GM20431 (cell line): Measurements from ENCODE around the gene STRADA.

Source experiments
- in situ Hi-C: fragments of 300-500 bp; cut with MseI, MboI; formaldehyde crosslinking; loops from one replicate; pipeline ENCODE4 v1.15.0; 2020; ENCODE audit warnings: low sequenced_read_pairs; ENCODE audit not compliant: unreplicated experiment

The STRADA gene

DNA sequence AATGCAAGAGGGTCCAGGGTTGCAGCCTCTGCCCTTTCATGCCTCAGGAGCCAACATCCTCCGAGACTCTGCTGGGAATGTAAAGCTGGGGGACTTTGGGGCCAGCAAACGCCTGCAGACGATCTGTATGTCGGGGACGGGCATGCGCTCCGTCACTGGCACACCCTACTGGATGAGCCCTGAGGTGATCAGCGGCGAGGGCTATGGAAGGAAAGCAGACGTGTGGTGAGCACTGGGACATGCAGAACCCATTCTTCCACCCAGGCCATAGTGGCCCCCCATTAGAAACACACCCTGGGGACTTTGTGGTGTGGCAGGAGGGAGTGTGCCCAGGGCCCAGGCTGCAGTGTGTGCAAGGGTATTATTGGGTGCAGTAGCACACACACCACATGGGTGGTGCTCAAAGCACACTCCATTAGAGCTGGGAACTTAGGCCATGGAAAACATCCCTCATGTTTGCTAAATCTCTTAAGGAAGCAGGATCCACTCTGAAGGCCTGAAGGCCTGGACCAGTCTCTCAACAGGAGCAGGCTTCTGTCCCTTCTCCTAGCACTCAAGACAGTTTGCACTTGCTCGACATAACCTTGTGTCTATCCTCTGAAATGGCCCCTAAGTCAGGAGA is 49.3 kb downstream of the STRADA start:
- in situ Hi-C loops = no loop called here

DNA sequence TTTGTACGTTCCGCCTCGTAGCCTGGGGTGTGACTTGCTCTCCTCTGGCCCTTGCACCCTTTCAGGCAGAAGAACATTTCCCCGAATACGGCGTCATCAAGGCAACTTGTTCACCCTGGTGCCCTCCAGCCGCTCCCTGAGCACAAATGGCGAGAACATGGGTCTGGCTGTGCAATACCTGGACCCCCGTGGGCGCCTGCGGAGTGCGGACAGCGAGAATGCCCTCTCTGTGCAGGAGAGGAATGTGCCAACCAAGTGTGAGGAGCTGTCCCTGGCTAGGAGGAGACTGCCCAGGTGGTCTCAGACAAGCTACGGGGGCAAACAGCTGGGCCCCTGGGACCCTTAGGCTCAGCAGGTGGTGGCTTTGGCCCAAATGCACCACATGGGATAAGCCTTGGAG is 52.1 kb downstream of the STRADA start:
- in situ Hi-C loops = no loop called here

DNA sequence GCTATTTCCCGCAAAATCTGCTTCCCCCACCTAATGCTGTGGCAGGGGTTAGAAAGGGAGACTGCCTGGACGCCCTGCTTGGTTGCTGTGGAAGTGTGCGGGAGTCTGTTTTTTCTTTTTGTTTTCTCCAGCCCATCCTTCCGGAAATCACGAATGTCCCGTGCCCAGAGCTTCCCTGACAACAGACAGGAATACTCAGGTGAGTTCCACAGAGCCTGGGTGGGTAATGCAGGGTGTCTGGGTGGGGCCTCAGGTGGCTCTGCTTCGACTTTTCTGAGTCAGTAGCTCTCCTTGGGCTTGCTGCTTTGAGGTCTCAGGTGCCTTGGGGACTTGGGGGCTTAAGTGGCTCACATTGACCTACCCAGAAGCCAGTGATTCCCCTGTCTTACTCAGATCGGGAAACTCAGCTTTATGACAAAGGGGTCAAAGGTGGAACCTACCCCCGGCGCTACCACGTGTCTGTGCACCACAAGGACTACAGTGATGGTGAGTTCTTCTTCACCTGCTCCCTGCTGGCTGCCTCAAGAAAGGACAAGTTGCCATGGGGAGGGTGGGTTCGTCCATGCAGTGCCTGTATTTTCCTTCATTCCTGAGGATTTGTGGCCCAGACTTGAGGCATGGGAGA is 53.1 kb downstream of the STRADA start:
- in situ Hi-C loops = no loop called here

DNA sequence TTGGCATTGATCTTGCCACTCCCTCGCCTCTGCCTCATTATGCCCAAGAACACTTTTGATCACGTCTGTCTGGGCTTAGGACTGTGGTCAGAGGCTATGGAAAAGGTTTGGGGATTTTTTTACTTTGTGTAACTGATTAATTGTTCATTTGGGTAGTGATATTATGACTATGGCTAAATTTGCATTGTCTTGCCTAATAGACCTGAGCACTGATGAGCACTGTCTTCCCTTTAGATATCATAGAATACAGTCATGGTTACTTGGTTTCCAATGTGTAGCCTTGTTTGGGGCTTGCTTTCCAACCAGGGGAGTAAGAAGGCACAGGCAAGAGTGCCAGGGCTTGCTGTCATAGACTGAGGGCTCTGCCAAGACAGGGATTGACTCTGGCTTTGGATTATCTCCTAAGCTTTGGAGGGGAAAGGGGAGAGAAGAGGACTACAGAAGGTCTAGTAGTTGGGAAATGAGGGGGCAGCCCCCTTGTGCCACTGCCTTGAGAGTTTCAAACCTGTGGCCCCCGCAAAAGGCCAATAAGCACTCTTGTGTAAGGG is 55.4 kb downstream of the STRADA start:
- in situ Hi-C loops = no loop called here

DNA sequence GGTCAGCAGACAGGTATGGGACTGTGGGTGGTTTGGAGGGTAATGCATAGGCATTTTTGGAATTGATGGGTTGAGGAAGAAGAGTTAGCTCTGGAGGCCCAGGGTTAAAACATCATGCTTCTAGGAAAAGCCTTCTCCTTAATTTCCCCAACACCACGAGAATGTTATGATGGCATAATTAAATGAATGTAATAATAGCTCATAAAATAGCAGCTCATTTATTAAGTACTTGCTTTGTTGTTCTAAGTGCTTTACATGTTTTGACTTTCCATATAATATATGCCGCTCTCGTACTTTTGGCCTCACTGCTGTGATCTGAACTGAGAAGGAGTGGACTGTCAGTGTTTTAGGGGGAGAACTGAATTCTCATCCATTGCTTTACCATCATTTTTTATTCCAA is 56.0 kb downstream of the STRADA start:
- in situ Hi-C loops = no loop called here

DNA sequence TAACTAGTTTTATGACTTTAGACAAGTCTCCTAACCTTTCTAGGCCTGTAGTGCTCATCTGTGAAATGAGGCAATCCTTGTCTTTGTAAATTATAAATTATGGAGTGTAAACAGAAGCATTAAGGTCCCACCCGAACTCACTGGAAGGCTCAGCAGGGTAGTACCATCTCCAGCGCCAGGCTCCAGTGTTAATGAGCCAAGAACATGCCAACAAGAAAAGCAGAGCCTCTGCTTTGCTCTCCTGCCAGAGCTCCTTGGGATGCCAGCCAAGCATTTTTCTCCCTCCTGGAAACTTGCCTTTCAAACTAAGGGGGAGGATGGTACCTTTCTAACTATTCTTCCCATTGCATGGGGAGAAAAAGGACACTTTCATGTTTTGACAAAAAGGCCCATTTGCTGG is 56.6 kb downstream of the STRADA start:
- in situ Hi-C loops = no loop called here

DNA sequence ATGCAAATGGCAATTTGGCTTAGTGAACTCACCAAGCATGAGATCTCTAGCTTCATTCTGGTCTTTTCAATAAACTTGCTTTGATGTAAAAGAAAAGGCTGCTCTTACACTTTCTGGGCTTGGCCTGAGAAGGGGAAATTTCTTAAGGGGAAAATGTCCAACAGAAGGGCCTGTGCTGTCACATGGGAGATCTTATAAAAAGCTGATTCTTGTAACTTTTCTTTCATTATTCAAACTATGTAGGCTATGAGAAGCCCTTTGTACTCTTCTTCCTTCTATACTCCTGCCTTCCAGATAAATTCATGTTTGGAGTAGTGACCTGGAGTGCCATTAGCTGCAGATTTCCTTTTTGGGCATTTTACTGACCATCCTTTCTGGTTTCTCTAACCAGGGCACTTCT is 58.6 kb downstream of the STRADA start:
- in situ Hi-C loops = no loop called here

DNA sequence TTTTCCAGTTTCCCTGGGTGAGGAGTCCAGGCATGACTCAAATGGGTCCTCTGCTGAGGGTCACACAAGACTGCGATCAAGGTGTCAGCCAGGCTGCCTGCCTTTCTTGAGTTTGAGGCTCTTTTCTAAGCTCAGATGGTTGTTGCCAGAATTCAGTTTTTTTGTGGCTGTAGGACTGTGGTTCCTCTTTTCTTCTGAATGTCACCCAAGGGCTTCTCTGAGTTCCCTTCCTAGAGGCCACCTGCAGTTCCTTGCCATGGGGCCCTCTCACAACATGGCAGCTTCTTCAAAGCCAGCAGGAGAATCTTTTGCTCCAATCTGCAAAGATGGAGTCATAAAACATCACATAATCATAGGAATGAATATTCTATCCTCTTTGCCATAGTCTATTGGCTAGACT is 59.2 kb downstream of the STRADA start:
- in situ Hi-C loops = no loop called here

DNA sequence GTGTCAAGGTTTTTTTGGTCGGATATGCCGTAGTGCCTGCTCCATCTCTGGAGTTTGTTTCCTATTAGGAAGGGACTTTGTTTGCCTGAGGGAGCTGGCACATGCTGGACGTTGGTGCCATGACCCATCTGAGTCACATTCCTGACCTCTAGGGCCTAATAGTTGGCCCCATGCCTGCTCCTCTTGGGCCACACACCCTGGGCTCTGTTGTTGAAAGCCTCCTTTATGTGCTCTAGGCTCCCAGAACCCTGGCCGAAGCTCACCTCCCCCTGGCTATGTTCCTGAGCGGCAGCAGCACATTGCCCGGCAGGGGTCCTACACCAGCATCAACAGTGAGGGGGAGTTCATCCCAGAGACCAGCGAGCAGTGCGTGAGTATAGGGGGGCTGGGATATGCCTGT is 60.1 kb downstream of the STRADA start:
- in situ Hi-C loops = no loop called here

DNA sequence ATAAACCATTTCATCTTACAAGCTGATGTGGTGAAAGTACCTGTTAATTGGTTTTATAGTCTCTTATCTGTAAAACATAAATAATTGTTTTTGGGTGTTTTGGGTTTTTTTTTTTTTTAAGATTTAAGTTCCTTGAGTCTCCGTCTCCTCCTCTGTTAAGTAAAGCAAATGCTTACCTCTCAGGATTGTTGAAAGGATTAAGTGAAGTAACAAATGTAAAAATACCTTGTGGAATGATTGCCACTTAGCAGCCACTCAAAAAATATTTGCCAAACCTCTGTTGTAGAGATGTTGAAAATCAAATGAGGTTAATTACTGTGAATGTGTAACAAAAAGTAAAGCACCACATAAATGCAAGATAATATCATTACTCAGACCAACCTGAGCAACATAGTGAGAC is 60.9 kb downstream of the STRADA start:
- in situ Hi-C loops = no loop called here

DNA sequence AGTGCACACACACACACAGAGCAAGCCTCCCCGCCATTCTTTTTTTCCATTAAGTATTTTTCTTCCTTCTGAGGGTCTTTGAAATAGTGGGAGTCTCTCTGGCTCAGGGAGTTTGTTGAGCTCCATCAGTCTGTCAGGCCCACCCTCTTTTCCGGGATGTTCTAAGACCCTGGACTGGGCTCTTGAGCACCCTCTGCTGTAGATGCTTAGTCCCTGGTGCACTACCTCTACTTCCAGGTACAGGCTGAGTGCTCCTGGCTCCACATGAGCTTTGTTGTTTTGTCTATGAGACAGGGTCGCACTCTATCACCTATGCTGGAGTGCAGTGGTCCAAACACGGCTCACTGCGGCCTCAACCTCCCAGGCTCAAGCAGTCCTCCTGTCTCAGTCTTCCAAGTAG is 62.4 kb downstream of the STRADA start:
- in situ Hi-C loops = no loop called here

DNA sequence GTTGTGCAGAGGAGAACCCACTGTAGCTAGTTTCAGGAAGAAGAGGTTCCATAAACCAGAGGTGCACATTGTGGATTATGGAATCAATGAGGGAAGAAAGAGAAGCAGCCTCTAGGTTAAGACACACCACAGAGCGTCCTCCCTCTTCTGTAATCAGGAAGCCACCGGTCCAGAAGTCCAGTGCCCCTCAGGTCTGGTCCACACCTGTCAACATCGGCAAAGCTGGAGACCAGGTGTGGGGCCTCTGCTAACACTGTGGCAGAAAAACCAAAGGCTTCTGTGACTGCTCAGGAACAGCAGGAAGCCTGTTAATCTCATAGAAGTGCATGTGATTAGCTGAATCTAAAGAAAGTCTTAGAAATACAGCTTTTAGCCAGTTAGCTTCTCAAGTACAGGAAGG is 65.0 kb downstream of the STRADA start:
- in situ Hi-C loops = no loop called here

DNA sequence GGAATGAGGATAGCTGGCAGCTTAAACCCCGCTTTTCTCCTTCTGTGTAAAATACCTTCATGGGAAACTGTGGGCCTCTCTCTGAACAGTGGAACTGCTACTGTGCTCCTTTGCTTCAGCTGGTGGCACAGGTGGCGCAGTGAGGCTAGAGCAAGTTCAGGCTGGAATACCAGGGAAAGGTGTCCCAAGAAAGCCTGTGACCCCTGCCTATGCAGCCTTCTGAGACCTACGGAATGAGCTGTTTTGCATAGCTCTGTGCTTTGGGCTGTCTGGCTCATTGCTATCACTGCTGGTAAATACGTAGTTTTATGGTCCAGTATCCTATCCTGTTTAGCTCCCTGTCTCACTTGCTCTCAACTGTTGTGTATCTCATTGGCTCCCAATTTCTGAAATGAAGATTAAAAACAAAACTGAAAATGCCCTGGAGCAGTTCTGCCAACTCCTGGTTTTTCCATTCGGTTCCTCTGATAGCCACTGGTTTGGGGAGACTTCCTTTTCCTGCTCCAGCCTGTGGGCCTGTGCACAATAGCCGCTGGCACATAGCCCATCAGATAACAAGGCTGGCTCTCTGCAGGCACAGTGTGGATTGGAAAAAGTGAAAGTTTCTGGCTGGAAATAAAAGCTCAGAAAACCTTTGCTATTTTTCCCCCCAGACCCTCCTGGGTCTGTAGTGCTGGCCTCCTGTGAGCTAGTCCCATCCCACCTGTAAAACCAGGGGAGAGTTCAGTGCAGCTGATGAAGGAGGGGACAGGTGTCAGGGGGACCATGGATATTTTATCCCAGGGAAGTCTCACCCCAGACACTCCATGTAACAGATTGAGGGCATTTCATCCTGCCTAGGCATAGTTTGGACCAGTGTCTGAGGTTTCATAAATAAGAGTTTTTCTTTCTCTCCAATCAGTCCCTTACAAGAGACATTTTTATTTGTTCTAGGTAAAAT is 65.7 kb downstream of the STRADA start:
- in situ Hi-C loops = no loop called here

DNA sequence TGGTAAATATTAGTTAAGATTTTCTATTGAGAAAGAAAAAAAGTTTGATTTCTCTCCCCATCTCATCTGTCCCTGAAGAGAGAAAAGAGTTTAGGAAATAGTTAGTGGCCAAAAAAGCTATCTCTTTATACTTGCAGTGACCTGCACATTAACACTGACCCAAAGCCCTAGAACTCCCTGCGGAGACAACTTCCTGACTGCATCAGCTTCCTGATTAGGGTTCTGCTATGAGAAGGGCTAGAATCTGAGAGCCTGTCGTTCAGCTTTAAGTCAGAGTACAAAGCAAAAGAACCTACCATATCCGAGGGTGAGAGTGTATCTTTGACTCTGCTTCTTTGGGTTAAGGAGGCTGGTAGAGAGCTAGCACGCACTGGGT is 66.4 kb downstream of the STRADA start:
- in situ Hi-C loops = no loop called here

DNA sequence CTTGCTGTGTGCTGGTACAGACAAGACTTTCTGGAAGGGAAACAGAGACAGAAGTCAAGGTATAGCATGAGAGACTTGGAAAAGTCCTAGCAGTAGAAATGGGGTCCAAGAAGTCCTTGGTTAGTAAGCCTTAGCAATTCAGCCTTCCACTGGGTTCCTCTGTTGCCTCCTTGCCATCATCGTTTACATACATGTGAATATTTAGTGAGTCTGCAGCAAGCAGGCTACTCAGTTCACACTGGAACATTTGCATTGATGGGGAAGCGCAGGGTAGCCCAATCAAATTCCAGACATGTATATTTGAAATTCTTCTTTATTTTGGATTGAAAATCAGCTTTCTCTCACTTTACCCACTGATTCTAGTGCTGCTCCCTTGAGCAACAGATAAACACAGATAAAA is 68.7 kb downstream of the STRADA start:
- in situ Hi-C loops = no loop called here

DNA sequence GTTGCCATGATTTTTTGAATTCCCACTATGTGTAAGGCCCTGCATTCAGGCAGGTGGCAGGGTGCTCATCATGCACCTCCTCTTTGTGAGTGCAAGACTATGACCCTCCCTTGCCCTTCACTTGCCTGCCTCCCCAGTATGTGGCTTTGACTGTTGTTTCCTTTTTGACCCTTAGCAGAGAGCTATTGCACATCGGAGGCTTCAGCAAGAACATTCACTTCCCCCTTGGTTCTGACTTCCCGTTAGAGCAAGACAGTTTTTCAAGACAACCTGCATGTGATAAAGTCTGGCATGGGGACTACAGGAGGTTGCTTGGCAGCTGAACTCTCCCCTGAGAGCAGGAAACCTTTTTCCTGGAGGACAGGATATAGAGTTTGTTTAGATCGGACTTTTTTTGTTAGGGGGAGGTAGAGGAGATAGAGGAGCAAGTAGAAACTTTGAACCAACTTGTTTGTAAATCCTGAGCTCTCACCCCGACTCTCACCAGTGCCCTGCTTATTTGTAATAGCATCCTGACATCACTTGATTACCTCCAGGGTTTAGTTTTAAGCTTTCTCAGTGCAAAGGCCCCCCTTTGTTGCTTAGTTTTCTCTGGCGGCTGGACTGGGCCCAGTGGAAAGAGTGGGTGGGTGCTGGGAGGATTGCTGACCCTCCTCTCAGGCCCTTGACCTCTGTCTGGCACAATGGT is 75.9 kb downstream of the STRADA start:
- in situ Hi-C loops = no loop called here

DNA sequence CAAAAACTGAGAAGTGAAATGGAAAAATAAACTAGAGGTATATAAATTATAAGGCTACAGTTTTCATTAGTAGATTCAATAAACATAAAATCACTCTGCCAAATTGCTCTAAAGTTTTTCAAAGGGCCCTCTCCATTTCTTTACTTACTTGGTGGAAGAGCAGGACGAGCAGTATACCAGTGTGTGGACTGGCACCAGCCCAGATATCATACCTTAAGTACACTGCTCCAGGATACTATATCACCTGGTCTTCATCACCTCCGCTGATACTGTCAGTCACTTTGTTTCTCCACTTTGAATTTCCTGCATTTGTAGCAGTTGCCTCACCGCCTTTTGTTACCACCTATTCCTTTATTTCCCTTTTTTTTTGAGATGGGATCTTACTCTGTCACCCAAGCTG is 81.7 kb downstream of the STRADA start:
- in situ Hi-C loops = no loop called here

DNA sequence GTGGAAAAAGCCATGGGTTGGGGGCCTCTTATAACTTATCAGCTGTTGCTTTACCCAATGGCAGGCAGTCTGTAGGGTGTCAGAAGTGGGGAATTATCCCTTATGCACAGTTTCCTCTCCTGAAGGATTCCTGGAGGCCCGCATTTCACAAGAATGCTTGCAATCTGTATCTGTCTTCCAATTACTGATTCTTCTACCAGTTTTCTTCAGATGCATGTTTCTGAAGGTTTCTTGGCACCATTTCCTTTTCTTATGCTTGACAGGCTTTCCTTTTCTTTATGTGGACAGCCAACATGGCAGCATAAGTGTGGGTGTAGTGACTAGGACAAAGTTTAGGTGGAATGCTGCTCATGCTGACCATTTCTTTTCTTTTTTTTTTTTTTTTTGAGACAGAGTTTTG is 83.2 kb downstream of the STRADA start:
- in situ Hi-C loops = no loop called here

DNA sequence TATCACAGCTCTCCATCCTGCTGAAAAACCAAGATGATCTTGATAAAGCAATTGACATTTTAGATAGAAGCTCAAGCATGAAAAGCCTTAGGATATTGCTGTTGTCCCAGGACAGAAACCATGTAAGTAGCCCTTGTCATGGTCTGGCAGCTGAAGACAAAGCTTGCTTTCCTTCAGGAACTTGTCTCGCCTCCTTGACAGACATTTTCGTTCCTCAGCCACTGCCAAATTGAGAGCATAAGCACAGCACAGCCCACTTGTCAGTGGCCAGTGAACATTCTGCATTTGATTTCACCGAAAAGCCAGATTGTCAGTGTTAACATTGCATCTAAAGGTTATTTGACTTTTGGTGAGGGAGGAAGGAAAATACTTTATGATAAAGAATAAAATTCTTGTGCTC is 83.8 kb downstream of the STRADA start:
- in situ Hi-C loops = no loop called here

DNA sequence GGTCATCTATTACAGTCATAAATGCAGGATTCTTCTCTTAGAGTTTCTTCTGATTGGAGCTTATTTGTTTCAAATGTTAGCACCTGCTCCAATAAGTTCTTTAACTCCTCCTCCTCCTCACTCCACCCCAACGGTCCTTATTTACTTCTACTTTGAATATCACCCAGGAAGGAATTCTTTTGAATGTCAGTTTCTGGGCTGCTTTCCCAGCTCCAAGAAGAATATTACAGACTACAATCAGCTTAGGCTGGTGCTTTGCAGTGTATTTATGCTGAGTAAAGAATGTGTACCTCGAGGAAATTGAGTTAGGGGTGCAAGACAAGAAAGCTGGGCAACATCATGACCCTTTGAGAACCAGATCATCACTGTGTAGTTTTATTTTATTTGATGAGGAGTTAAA is 88.5 kb downstream of the STRADA start:
- in situ Hi-C loops = no loop called here
